ENCODE results near the gene FGF12. TPM values are rescaled to one million over a fixed set of nuclear protein-coding genes. Genes with fewer than 3 reads are reported as not detected.

Gene FGF12
- polyA plus RNA-seq, 2 of the 4 experiments (the other 2 are of a cell fraction): 0.63 to 1.1 TPM

- Histone ChIP-seq H3K4me3 (no peak overlapping the region), H3K9me3 (no peaks in the 10 kb centered on the region), H3K4me1 (no peaks in the 10 kb centered on the region), H3K4me2 (no peak overlapping the region), H3K27ac (no peak overlapping the region)
- FAIRE-seq (no peak), ATAC-seq (no peak), DNase-seq (ENCODE audit: low read depth in 1 of 2, low spot score in 1 of 2) (no peak)
- TF ChIP-seq CHD2 (IDR thresholded peaks at IDR 0.05; ENCODE audit: low read length, partially characterized antibody) (no peak), JUNB (IDR thresholded peaks at IDR 0.05) (no peak), CHD4 (IDR thresholded peaks at IDR 0.05; ENCODE audit: borderline replicate concordance) (no peak), ZC3H11A (IDR thresholded peaks at IDR 0.05) (no peak), FOXS1 (CRISPR knock-in tag; IDR thresholded peaks at IDR 0.05) (no peak), BCL3 (IDR thresholded peaks at IDR 0.05) (no peak), MAFK (IDR thresholded peaks at IDR 0.05; ENCODE audit: partially characterized antibody) (no peak), EHF (CRISPR knock-in tag; IDR thresholded peaks at IDR 0.05) (no peak), FOSL2 (IDR thresholded peaks at IDR 0.05) (no peak), FOSL2 (CRISPR knock-in tag; IDR thresholded peaks at IDR 0.05) (no peak), CBX8 (IDR thresholded peaks at IDR 0.05) (no peak), TP53 (CRISPR knock-in tag; IDR thresholded peaks at IDR 0.05) (no peak)
- TF ChIP-seq, protein P1, sequence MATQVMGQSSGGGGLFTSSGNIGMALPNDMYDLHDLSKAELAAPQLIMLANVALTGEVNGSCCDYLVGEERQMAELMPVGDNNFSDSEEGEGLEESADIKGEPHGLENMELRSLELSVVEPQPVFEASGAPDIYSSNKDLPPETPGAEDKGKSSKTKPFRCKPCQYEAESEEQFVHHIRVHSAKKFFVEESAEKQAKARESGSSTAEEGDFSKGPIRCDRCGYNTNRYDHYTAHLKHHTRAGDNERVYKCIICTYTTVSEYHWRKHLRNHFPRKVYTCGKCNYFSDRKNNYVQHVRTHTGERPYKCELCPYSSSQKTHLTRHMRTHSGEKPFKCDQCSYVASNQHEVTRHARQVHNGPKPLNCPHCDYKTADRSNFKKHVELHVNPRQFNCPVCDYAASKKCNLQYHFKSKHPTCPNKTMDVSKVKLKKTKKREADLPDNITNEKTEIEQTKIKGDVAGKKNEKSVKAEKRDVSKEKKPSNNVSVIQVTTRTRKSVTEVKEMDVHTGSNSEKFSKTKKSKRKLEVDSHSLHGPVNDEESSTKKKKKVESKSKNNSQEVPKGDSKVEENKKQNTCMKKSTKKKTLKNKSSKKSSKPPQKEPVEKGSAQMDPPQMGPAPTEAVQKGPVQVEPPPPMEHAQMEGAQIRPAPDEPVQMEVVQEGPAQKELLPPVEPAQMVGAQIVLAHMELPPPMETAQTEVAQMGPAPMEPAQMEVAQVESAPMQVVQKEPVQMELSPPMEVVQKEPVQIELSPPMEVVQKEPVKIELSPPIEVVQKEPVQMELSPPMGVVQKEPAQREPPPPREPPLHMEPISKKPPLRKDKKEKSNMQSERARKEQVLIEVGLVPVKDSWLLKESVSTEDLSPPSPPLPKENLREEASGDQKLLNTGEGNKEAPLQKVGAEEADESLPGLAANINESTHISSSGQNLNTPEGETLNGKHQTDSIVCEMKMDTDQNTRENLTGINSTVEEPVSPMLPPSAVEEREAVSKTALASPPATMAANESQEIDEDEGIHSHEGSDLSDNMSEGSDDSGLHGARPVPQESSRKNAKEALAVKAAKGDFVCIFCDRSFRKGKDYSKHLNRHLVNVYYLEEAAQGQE (IDR thresholded peaks at IDR 0.05): no peak
- WGBS (ENCODE audit: missing lambda C conversion rate): 74% methylated on average over 3 of the region's 3 CpGs
- POLR2A ChIA-PET: no interaction called here
- CTCF ChIA-PET: no interaction called here
These were observed 419.7 kb downstream of the FGF12 start for GRCh38 chr3:192307631-192308030.

DNA sequence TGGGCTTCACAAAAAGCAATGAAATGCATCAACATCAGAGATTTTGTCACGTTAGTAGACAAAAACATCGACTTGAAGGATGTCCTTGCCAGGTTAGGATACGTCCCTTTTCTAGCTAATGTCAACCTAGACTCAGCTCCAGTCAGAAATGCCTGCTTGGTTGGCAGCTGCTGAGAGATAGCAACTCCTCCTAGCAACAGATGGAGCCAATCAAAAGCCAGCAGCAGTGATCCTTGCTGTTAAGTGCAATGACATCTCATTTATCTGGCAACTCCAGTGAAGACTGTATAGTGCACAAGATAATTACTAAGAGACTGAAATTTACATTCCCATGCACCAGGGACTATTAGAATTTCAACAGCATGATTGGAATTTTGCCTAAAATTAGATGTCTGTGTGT, 424.1 kb downstream of the FGF12 start:
- Histone ChIP-seq H3K4me1 (no peaks in the 10 kb centered on the region), H3K4me3 (no peak overlapping the region), H3K9me3 (no peaks in the 10 kb centered on the region), H3K4me2 (no peak overlapping the region), H3K27ac (no peak overlapping the region)
- TF ChIP-seq CBX2 (IDR thresholded peaks at IDR 0.05; ENCODE audit: borderline replicate concordance, low read depth) (no peak), CEBPB (IDR thresholded peaks at IDR 0.05) (no peak), ZSCAN20 (CRISPR knock-in tag; IDR thresholded peaks at IDR 0.05) (no peak), ZC3H11A (IDR thresholded peaks at IDR 0.05) (no peak), HDAC2 (IDR thresholded peaks at IDR 0.05) (no peak), NPAS2 (CRISPR knock-in tag; IDR thresholded peaks at IDR 0.05; ENCODE audit: borderline replicate concordance) (no peak), USF2 (IDR thresholded peaks at IDR 0.05) (no peak), HOXB5 (CRISPR knock-in tag; IDR thresholded peaks at IDR 0.05) (no peak), TP53 (CRISPR knock-in tag; IDR thresholded peaks at IDR 0.05) (no peak), ESRRA (IDR thresholded peaks at IDR 0.05; ENCODE audit: borderline replicate concordance, low read length) (no peak), SMC3 (IDR thresholded peaks at IDR 0.05) (no peak)
- TF ChIP-seq, protein P2, sequence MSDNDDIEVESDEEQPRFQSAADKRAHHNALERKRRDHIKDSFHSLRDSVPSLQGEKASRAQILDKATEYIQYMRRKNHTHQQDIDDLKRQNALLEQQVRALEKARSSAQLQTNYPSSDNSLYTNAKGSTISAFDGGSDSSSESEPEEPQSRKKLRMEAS (IDR thresholded peaks at IDR 0.05): no peak
- TF ChIP-seq, protein P3, sequence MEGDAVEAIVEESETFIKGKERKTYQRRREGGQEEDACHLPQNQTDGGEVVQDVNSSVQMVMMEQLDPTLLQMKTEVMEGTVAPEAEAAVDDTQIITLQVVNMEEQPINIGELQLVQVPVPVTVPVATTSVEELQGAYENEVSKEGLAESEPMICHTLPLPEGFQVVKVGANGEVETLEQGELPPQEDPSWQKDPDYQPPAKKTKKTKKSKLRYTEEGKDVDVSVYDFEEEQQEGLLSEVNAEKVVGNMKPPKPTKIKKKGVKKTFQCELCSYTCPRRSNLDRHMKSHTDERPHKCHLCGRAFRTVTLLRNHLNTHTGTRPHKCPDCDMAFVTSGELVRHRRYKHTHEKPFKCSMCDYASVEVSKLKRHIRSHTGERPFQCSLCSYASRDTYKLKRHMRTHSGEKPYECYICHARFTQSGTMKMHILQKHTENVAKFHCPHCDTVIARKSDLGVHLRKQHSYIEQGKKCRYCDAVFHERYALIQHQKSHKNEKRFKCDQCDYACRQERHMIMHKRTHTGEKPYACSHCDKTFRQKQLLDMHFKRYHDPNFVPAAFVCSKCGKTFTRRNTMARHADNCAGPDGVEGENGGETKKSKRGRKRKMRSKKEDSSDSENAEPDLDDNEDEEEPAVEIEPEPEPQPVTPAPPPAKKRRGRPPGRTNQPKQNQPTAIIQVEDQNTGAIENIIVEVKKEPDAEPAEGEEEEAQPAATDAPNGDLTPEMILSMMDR (IDR thresholded peaks at IDR 0.05): no peak
- no peak for FAIRE-seq
- DNase-seq (ENCODE audit: low read depth in 1 of 2, low spot score in 1 of 2): no peak
- POLR2A ChIA-PET: no interaction called here
- 0% methylated on average over 3 of the region's 3 CpGs for WGBS (ENCODE audit: missing lambda C conversion rate)
- CTCF ChIA-PET: no interaction called here
- ATAC-seq: no peak

Measured in A549 (cell line).